KMS-11 (cell line): Measurements from ENCODE around the gene JAML.

Experiments used
- H2AFZ ChIP-seq: fragments of 200-600 bp; sonication (generic); 2 replicates; pipeline ENCODE4 v1.6.1; 2016; ENCODE audit warnings: antibody characterized with exemption, mixed run types, low read depth
- H3K27ac ChIP-seq: fragments of 200-600 bp; sonication (generic); 2 replicates; pipeline ENCODE4 v1.6.1; 2016; ENCODE audit warnings: mild to moderate bottlenecking, mixed run types
- H3K27me3 ChIP-seq: fragments of 200-600 bp; sonication (generic); 2 replicates; pipeline ENCODE4 v1.6.1; 2017; ENCODE audit warnings: mild to moderate bottlenecking, low read depth, mixed run types, moderate library complexity; ENCODE audit not compliant: insufficient read depth
- H3K36me3 ChIP-seq: fragments of 200-600 bp; sonication (generic); 2 replicates; pipeline ENCODE4 v1.6.1; 2017; ENCODE audit warnings: mild to moderate bottlenecking, mixed run types; ENCODE audit not compliant: insufficient read depth
- H3K4me1 ChIP-seq: fragments of 200-600 bp; sonication (generic); 2 replicates; pipeline ENCODE4 v1.6.1; 2016; ENCODE audit warnings: mild to moderate bottlenecking, low read depth, mixed run types; ENCODE audit not compliant: poor library complexity, severe bottlenecking
- H3K4me2 ChIP-seq: fragments of 200-600 bp; sonication (generic); 2 replicates; pipeline ENCODE4 v1.7.0; 2016; ENCODE audit warnings: mild to moderate bottlenecking, mixed run types
- H3K4me3 ChIP-seq: fragments of 200-600 bp; sonication (generic); IDR thresholded peaks from 2 replicates; pipeline ENCODE4 v1.6.1; 2017; ENCODE audit warnings: low read depth, low read length, mixed read lengths; ENCODE audit not compliant: insufficient read depth
- H3K79me2 ChIP-seq: fragments of 200-600 bp; sonication (generic); 2 replicates; pipeline ENCODE4 v1.6.1; 2016; ENCODE audit warnings: low read depth, mixed run types; ENCODE audit not compliant: insufficient read depth
- H3K9ac ChIP-seq: fragments of 200-600 bp; sonication (generic); 2 replicates; pipeline ENCODE4 v1.6.1; 2016; ENCODE audit warnings: mild to moderate bottlenecking, mixed run types
- H4K20me1 ChIP-seq: fragments of 200-600 bp; sonication (generic); 2 replicates; pipeline ENCODE4 v1.6.1; 2016; ENCODE audit warnings: mild to moderate bottlenecking, mixed run types; ENCODE audit not compliant: insufficient read depth
- TF ChIP-seq, protein P1 (sequence below): fragments of 200-600 bp; sonication (generic); conservative IDR thresholded peaks from 2 replicates; pipeline ENCODE4 v1.6.1; 2017; ENCODE audit warnings: low read depth, mild to moderate bottlenecking, antibody characterized with exemption, low read length, moderate library complexity, mixed read lengths

JAML gene

DNA sequence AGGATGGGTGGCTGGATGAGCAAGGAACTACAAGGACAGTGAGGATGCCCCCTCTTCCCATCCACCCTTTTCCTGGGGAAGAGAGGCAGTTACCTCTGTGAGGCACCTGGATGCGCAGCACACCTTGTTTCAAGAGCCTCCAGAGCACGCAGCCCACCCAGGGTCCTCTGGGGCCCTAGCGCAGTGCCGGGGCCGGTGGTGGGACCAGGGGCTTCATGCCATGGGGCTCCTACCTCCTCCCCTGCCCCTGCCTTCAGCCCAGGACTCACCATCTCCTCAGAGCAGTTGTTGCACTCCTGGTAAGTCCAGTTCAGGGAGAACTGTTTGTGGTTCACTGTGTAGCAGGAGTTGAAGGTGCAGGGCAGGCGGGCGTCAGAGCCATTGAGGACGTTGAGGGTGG, 56.5 kb downstream of the JAML start:
- no peak overlapping the region for H3K27ac ChIP-seq
- no peaks in the 10 kb centered on the region for H3K4me1 ChIP-seq
- H3K36me3 ChIP-seq = no peaks in the 10 kb centered on the region
- no peak overlapping the region for H2AFZ ChIP-seq
- TF ChIP-seq, protein P1, sequence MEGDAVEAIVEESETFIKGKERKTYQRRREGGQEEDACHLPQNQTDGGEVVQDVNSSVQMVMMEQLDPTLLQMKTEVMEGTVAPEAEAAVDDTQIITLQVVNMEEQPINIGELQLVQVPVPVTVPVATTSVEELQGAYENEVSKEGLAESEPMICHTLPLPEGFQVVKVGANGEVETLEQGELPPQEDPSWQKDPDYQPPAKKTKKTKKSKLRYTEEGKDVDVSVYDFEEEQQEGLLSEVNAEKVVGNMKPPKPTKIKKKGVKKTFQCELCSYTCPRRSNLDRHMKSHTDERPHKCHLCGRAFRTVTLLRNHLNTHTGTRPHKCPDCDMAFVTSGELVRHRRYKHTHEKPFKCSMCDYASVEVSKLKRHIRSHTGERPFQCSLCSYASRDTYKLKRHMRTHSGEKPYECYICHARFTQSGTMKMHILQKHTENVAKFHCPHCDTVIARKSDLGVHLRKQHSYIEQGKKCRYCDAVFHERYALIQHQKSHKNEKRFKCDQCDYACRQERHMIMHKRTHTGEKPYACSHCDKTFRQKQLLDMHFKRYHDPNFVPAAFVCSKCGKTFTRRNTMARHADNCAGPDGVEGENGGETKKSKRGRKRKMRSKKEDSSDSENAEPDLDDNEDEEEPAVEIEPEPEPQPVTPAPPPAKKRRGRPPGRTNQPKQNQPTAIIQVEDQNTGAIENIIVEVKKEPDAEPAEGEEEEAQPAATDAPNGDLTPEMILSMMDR = no peak
- no peak overlapping the region for H3K9ac ChIP-seq
- H3K27me3 ChIP-seq = no peaks in the 10 kb centered on the region; the same call in 1 of the 2 replicates
- no peaks in the 10 kb centered on the region for H3K79me2 ChIP-seq
- H3K4me3 ChIP-seq = no peak overlapping the region
- no peak overlapping the region for H3K4me2 ChIP-seq
- no peaks in the 10 kb centered on the region for H4K20me1 ChIP-seq

DNA sequence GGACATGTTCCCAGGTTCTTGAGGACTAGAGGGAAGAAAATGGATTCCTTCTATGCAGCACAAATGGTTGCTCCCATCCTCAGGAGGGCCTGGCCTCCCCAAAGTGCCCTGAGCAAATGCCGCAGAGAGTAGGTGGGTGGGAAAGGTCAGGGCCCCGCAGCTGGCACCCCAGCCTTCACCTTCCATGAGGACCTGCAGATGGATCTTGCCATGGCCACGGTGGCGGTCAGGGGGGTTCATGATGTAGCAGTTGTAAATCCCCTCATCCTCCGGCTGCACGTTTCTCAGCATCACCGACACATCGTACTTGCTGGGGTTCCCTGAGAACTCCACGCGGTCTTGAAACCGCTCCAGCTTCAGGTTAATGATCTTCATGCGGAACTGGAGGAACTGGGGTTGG, 56.9 kb downstream of the JAML start:
- H3K36me3 ChIP-seq = no peaks in the 10 kb centered on the region
- H3K79me2 ChIP-seq = no peaks in the 10 kb centered on the region
- no peaks in the 10 kb centered on the region for H3K4me1 ChIP-seq
- no peak overlapping the region for H2AFZ ChIP-seq
- H3K27ac ChIP-seq = no peak overlapping the region
- no peak overlapping the region for H3K4me3 ChIP-seq
- TF ChIP-seq, protein P1 = no peak
- H3K27me3 ChIP-seq = no peaks in the 10 kb centered on the region; the same call in 1 of the 2 replicates
- no peaks in the 10 kb centered on the region for H4K20me1 ChIP-seq
- no peak overlapping the region for H3K9ac ChIP-seq
- H3K4me2 ChIP-seq = no peak overlapping the region

DNA sequence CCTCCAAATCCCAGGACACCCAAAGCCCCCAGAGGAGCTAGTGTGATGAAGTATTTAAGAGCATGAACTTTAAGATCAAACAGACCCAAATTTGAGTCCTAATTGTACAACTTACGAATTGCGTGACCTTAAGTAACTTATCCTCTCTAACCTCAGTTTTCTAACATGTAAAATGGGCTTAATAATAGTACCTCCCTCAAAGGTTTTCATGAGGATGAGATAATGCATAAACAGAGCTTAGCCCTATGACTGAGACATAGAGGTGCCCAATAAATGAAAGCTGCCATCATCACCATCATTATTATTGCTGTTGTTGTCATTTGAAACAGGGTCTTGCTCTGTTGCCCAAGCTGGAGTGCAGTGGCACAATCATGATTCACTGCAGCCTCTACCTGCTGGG, 57.6 kb downstream of the JAML start:
- Histone ChIP-seq H3K4me1 (no peaks in the 10 kb centered on the region), H3K79me2 (no peaks in the 10 kb centered on the region), H3K4me2 (no peak overlapping the region), H3K4me3 (no peak overlapping the region), H4K20me1 (no peaks in the 10 kb centered on the region), H3K9ac (no peak overlapping the region), H3K36me3 (no peaks in the 10 kb centered on the region), H3K27me3 (no peaks in the 10 kb centered on the region; the same call in 1 of the 2 replicates), H2AFZ (no peak overlapping the region), H3K27ac (no peak overlapping the region)
- TF ChIP-seq, protein P1 = no peak

DNA sequence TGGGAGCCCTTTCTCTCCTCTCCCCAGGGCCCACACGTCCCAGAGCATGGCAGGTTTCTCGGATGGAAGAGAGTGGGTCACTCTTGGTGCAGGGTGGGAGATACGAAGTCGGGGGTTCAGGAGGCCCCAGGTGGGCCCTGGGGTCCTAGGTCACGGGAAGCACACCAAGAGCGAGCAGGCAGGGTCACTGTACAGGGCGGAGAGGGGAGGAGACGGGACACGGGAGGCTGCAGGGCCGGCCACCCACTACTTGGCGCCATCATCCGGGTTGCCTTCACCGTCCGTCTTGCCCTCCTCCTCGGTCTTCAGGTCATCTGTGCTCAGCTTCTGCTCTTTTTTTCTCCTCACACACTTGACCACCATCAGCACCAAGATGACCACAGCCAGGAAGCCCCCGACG, 58.2 kb downstream of the JAML start:
- Histone ChIP-seq H3K79me2 (no peaks in the 10 kb centered on the region), H3K27me3 (no peaks in the 10 kb centered on the region; the same call in 1 of the 2 replicates), H2AFZ (no peak overlapping the region), H4K20me1 (no peaks in the 10 kb centered on the region), H3K36me3 (no peaks in the 10 kb centered on the region), H3K4me2 (no peak overlapping the region), H3K9ac (no peak overlapping the region), H3K4me3 (no peak overlapping the region), H3K4me1 (no peaks in the 10 kb centered on the region), H3K27ac (no peak overlapping the region)
- TF ChIP-seq, protein P1 = no peak
